Cardiac ventricle fibroblast (primary cell): ENCODE results near the gene CRADD. TPM values are rescaled to one million over a fixed set of nuclear protein-coding genes. Genes with fewer than 3 reads are reported as not detected.

Experiments used
- total RNA-seq: library from RNA; depleted of rRNA; stranded (reverse); fragments of >200 nt; gene quantifications from 2 replicates; pipeline ENCODE4 v1.2.3, GENCODE V29; 2015

CRADD gene
- 27.8 and 29.3 TPM in 2 replicates for total RNA-seq

DNA sequence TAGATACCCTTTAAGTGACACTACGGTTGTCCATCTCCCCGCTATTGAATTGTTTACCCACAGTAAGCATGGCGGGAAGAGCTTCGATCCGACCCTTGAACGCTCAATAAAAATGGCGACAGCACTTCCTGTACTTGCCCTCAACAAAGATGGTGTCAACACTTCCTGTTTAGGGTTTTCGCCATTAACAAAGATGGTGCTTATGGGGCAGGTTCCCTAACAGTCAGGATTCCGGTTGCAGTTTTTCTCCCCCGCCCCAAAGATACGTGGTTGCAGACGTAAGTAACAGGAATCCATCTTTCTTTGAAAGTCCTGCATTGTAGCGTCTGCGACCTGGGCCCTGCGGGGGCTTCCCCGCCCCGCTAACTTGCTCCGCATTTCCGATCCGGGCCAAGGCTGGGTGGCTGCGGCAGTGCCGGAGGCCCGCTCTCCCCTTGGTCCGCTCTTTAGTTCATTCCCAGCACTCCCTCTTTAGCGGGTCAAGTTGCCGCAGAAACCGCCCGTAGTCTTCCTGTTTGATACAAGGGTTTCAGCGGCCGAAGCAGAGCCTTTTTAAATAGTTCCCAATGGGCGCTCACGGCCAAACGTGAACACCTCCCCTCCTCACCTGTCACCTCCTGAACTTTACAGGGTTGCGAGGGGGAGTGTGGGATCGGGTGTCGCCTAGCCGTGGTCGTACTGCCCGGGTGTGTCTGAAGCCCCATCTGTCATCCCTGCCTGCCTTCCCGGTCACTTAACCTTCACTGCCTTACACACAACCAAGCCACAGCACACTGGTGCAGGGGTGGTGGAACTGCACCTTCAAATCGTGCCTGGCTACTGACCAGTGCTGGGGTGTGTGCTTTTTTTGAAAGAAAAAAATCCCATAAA lies at the start of gene CRADD:
TSS of gene CRADD (plus strand) at position 181 of the 870 bp plus-strand sequence.

Other genes starting within 250 kb of the CRADD start
- 26.5 TPM in 2 replicates for gene UBE2N, start 235.4 kb upstream of the CRADD start, total RNA-seq
- 36.9 and 51.0 TPM in 2 replicates for gene MRPL42, start 209.9 kb upstream of the CRADD start, total RNA-seq
- gene SOCS2, start 104.7 kb upstream of the CRADD start, total RNA-seq, result 32.6 and 45.1 TPM in 2 replicates